Measurements from ENCODE around the gene MAGEC3. TPM values are rescaled to one million over a fixed set of nuclear protein-coding genes. Genes with fewer than 3 reads are reported as not detected.

The MAGEC3 gene
- total and polyA plus RNA-seq, 3 donors from 2014 or later: 0.47 to 1.2 (median 0.93) TPM

DNA sequence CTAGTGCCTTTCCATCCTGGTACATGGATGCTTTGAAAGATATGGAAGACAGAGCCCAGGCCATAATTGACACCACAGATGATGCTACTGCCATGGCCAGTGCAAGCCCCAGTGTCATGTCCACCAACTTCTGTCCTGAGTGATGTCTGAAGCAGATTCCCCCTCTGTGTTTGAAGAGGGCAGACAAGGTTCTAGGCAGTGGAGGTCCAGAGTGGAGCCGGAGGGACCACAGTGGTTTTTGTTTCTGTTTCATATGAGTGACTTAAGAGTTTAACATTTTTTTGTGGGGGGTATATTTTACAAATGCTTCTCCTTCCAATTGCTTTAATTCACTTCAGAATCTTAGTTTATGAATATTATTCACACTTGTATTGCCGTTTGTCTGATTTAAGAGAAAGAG lies 59.6 kb downstream of the MAGEC3 start:
- intact Hi-C loops (cut with DNase I; ENCODE audit: low total_unique reads): no loop called here
- H3K9me3 ChIP-seq: no peaks in the 10 kb centered on the region
- TF ChIP-seq, protein P1, sequence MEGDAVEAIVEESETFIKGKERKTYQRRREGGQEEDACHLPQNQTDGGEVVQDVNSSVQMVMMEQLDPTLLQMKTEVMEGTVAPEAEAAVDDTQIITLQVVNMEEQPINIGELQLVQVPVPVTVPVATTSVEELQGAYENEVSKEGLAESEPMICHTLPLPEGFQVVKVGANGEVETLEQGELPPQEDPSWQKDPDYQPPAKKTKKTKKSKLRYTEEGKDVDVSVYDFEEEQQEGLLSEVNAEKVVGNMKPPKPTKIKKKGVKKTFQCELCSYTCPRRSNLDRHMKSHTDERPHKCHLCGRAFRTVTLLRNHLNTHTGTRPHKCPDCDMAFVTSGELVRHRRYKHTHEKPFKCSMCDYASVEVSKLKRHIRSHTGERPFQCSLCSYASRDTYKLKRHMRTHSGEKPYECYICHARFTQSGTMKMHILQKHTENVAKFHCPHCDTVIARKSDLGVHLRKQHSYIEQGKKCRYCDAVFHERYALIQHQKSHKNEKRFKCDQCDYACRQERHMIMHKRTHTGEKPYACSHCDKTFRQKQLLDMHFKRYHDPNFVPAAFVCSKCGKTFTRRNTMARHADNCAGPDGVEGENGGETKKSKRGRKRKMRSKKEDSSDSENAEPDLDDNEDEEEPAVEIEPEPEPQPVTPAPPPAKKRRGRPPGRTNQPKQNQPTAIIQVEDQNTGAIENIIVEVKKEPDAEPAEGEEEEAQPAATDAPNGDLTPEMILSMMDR (IDR thresholded peaks at IDR 0.05): no peak
- no peak for TF ChIP-seq POLR2A (IDR thresholded peaks at IDR 0.05)
- H3K4me1 ChIP-seq: no peaks in the 10 kb centered on the region
- WGBS, 2 donors: 92 to 94% methylated on average over 2 of the region's 2 CpGs
- H3K27ac ChIP-seq: no peak overlapping the region
- no peak for DNase-seq
- H3K36me3 ChIP-seq (ENCODE audit: low read depth, missing control alignments): no peaks in the 10 kb centered on the region
- no peak overlapping the region for H3K4me3 ChIP-seq
- H3K27me3 ChIP-seq: no peaks in the 10 kb centered on the region

GRCh38 chrX:141902366-141902765 lies 64.2 kb downstream of the MAGEC3 start:
- intact Hi-C loops (cut with DNase I; ENCODE audit: low total_unique reads): no loop called here
- TF ChIP-seq, protein P1 (IDR thresholded peaks at IDR 0.05): no peak
- no peak for TF ChIP-seq POLR2A (IDR thresholded peaks at IDR 0.05)
- WGBS, 2 donors: 57 to 90% methylated on average over 4 of the region's 4 CpGs

DNA sequence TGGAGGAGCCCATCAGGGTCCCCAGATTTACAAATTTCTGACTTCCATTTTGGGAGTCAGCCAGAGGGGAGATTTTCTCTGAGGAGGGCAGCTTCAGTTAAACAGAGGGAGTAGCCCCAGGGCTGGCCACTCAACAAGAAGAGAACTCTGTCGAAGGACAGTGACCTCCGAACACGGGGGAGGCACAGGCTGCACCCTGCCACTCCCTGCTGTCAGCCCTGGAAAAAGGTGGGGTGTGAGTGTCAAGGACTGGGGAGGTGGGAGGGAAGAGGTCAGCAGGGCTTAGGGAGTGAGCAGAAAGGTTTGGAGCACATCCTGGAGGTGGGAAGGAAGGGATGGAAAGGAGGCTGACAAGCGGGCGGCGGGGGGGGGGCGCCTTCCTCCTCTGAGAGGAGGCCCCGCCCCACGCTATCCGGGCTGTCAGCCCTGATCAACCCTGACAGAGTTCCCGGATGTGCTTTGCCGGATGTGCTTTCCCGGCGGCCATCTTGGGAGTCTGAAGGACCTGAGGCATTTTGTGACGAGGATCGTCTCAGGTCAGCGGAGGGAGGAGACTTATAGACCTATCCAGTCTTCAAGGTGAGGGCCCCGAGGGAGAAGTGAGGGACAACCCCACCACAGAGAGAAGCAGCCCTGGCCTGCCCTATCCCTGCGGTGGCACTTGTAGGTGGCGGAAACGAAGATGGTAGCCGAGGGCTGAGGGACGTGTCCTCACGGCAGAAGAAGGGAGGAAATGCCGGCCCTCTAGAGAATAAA lies 65.5 kb downstream of the MAGEC3 start, which contains the start of gene MAGEC1:
Gene MAGEC1, plus strand, starts transcription at position 495 of the 756 bp plus-strand sequence. CDS start 1,179 bp downstream, outside the sequence.
- Histone ChIP-seq H3K27ac (no peak within 1 kb of the TSS), H3K27me3 (no peaks in the 10 kb centered on the region), H3K4me1 (no peaks in the 10 kb centered on the region), H3K36me3 (ENCODE audit: low read depth, missing control alignments) (no peaks in the 10 kb centered on the region), H3K4me3 (peak within 1 kb of the TSS; percentile 2 to 20), H3K9me3 (no peaks in the 10 kb centered on the region)
- intact Hi-C loops (cut with DNase I; ENCODE audit: low total_unique reads): no loop called here
- peak; percentile 64 for DNase-seq
- WGBS, 2 donors: 61 to 69% methylated on average over 14 to 25 of the region's 25 CpGs
- TF ChIP-seq, protein P1 (IDR thresholded peaks at IDR 0.05): no peak
- no peak for TF ChIP-seq POLR2A (IDR thresholded peaks at IDR 0.05)

More at GRCh38 chrX:141902366-141902765, 64.2 kb downstream of the MAGEC3 start:
- Histone ChIP-seq H3K36me3 (ENCODE audit: low read depth, missing control alignments) (no peaks in the 10 kb centered on the region), H3K4me1 (no peaks in the 10 kb centered on the region), H3K9me3 (no peaks in the 10 kb centered on the region), H3K27ac (no peak overlapping the region), H3K27me3 (no peaks in the 10 kb centered on the region), H3K4me3 (no peak overlapping the region)
- DNase-seq: no peak

GRCh38 chrX:141904262-141904661 lies 66.1 kb downstream of the MAGEC3 start:
- Histone ChIP-seq H3K27ac (no peak overlapping the region), H3K9me3 (no peaks in the 10 kb centered on the region), H3K27me3 (no peaks in the 10 kb centered on the region), H3K4me1 (no peaks in the 10 kb centered on the region), H3K4me3 (peak overlapping the region in 1 of 2 donors; percentile 20), H3K36me3 (ENCODE audit: low read depth, missing control alignments) (no peaks in the 10 kb centered on the region)
- no peak for TF ChIP-seq POLR2A (IDR thresholded peaks at IDR 0.05)
- TF ChIP-seq, protein P1 (IDR thresholded peaks at IDR 0.05): no peak
- 33 to 69% methylated on average over 1 to 5 of the region's 6 CpGs for WGBS, 2 donors
- DNase-seq: no peak
- intact Hi-C loops (cut with DNase I; ENCODE audit: low total_unique reads): no loop called here

Measured in testis (tissue), 3 donors.